Loucy (cell line): ENCODE measurements around the gene BRSK2.
A peak's percentile ranks its signal among the peaks of the same experiment; 100 is the strongest.

Source experiments
- H2AFZ ChIP-seq: fragments of 200-600 bp; sonication (generic); 2 replicates; pipeline ENCODE4 v1.6.0; 2016; ENCODE audit warnings: antibody characterized with exemption, mild to moderate bottlenecking, low read length, moderate library complexity
- H3F3A ChIP-seq: fragments of 200-600 bp; 2 replicates; pipeline ENCODE4 v1.6.0; 2016; ENCODE audit warnings: antibody characterized with exemption, low read depth, mild to moderate bottlenecking
- H3K27me3 ChIP-seq: fragments of 200-600 bp; sonication (generic); 2 replicates; pipeline ENCODE4 v1.6.1; 2014; ENCODE audit warnings: low read length, mild to moderate bottlenecking; ENCODE audit not compliant: insufficient read depth, poor library complexity, severe bottlenecking
- H3K36me3 ChIP-seq: fragments of 200-600 bp; sonication (generic); 2 replicates; pipeline ENCODE4 v1.6.1; 2016; ENCODE audit warnings: low read length; ENCODE audit not compliant: insufficient read depth
- H3K4me1 ChIP-seq: fragments of 200-600 bp; sonication (generic); 2 replicates; pipeline ENCODE4 v1.5.1; 2014; ENCODE audit warnings: low read length, mild to moderate bottlenecking; ENCODE audit not compliant: insufficient read depth, poor library complexity, severe bottlenecking
- H3K4me2 ChIP-seq: fragments of 200-600 bp; sonication (generic); 2 replicates; pipeline ENCODE4 v1.6.0; 2014; ENCODE audit warnings: antibody characterized with exemption, low read length, low read depth, mild to moderate bottlenecking; ENCODE audit not compliant: poor library complexity, severe bottlenecking
- H3K4me3 ChIP-seq: fragments of 200-600 bp; sonication (generic); 2 replicates; pipeline ENCODE4 v1.5.1; 2014; ENCODE audit warnings: low read length, mild to moderate bottlenecking, mixed read lengths; ENCODE audit not compliant: poor library complexity, severe bottlenecking
- H3K79me2 ChIP-seq: fragments of 200-600 bp; sonication (generic); 2 replicates; pipeline ENCODE4 v1.6.1; 2014; ENCODE audit warnings: low read length; ENCODE audit not compliant: insufficient read depth
- H3K9ac ChIP-seq: fragments of 200-600 bp; sonication (generic); 2 replicates; pipeline ENCODE4 v1.6.0; 2014; ENCODE audit warnings: mild to moderate bottlenecking, low read depth, low read length, moderate library complexity; ENCODE audit not compliant: poor library complexity, severe bottlenecking
- H3K9me2 ChIP-seq: fragments of 200-600 bp; sonication (generic); replicated peaks from 2 replicates; pipeline ENCODE4 v1.6.1; 2016; ENCODE audit warnings: low read depth, low read length, mixed read lengths
- H3K9me3 ChIP-seq: fragments of 200-600 bp; sonication (generic); 2 replicates; pipeline ENCODE4 v1.6.1; 2014; ENCODE audit warnings: mild to moderate bottlenecking, antibody characterized with exemption, low read length, low read depth; ENCODE audit not compliant: insufficient read depth
- H4K20me1 ChIP-seq: fragments of 200-600 bp; sonication (generic); 2 replicates; pipeline ENCODE4 v1.6.0; 2014; ENCODE audit warnings: antibody characterized with exemption, low read length, mild to moderate bottlenecking; ENCODE audit not compliant: insufficient read depth, poor library complexity, severe bottlenecking
- EZH2phosphoT487 ChIP-seq: fragments of 200-600 bp; IDR thresholded peaks from 2 replicates; pipeline ENCODE4 v1.6.1; 2018; ENCODE audit warnings: antibody characterized with exemption, mild to moderate bottlenecking, moderate library complexity, borderline replicate concordance
- TF ChIP-seq, protein P1 (sequence below): fragments of 200-600 bp; sonication (generic); conservative IDR thresholded peaks from 2 replicates; pipeline ENCODE4 v1.5.1; 2014; ENCODE audit warnings: mild to moderate bottlenecking, antibody characterized with exemption, low read length

Gene BRSK2

GRCh38 chr11:1478544-1478943, 88.8 kb downstream of the BRSK2 start:
- TF ChIP-seq, protein P1, sequence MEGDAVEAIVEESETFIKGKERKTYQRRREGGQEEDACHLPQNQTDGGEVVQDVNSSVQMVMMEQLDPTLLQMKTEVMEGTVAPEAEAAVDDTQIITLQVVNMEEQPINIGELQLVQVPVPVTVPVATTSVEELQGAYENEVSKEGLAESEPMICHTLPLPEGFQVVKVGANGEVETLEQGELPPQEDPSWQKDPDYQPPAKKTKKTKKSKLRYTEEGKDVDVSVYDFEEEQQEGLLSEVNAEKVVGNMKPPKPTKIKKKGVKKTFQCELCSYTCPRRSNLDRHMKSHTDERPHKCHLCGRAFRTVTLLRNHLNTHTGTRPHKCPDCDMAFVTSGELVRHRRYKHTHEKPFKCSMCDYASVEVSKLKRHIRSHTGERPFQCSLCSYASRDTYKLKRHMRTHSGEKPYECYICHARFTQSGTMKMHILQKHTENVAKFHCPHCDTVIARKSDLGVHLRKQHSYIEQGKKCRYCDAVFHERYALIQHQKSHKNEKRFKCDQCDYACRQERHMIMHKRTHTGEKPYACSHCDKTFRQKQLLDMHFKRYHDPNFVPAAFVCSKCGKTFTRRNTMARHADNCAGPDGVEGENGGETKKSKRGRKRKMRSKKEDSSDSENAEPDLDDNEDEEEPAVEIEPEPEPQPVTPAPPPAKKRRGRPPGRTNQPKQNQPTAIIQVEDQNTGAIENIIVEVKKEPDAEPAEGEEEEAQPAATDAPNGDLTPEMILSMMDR = no peak
- no peak for TF ChIP-seq EZH2phosphoT487
- Histone ChIP-seq H3K4me2 (peak overlapping the region; percentile 28), H3K4me1 (peaks cover 5% of the 10 kb centered on the region), H3K4me3 (no peak overlapping the region), H3K27me3 (no peaks in the 10 kb centered on the region), H3K9me3 (no peaks in the 10 kb centered on the region), H3K36me3 (peaks cover 49% of the 10 kb centered on the region; the same call in 1 of the 2 replicates), H2AFZ (no peak overlapping the region), H4K20me1 (no peaks in the 10 kb centered on the region), H3K9me2 (no peaks in the 10 kb centered on the region), H3F3A (no peaks in the 10 kb centered on the region), H3K79me2 (peaks cover 3% of the 10 kb centered on the region; the same call in 1 of the 2 replicates), H3K9ac (no peak overlapping the region)

GRCh38 chr11:1479006-1479677, 89.4 kb downstream of the BRSK2 start:
- Histone ChIP-seq H3K36me3 (peaks cover 49% of the 10 kb centered on the region; the same call in 1 of the 2 replicates), H3K79me2 (peaks cover 8% of the 10 kb centered on the region; the same call in 1 of the 2 replicates), H3K9me3 (no peaks in the 10 kb centered on the region), H3K4me1 (peaks cover 5% of the 10 kb centered on the region), H3K27me3 (no peaks in the 10 kb centered on the region), H3K4me2 (peak overlapping the region; percentile 28), H3K9ac (no peak overlapping the region), H3F3A (no peaks in the 10 kb centered on the region), H3K4me3 (no peak overlapping the region), H4K20me1 (no peaks in the 10 kb centered on the region), H3K9me2 (no peaks in the 10 kb centered on the region), H2AFZ (no peak overlapping the region)
- TF ChIP-seq EZH2phosphoT487 = no peak
- TF ChIP-seq, protein P1 = no peak

DNA sequence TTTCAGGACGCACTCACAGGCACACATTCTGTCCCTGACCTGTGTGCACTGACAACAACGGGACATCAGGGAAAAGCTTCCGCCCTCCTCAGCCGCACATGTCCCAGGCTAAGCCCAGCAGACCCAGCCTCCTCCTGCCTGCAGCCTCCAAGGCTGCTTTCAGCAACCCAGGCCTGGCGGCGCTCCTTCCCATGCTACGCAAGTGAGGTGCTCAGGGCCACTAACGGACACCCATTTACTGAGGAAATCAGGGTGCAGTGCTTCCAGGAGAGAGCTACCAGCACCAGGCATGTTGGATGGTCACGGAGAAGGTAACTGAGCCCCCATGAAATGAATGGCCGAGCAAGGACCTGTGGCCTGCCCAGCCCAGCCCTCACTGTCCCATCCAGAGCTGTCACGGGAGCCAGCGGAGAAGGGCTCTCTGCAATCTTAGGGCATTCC, 90.0 kb downstream of the BRSK2 start:
- Histone ChIP-seq H4K20me1 (no peaks in the 10 kb centered on the region), H3K9me3 (no peaks in the 10 kb centered on the region), H3K4me3 (no peak overlapping the region), H3K36me3 (peaks cover 45% of the 10 kb centered on the region; the same call in 1 of the 2 replicates), H3K27me3 (no peaks in the 10 kb centered on the region), H2AFZ (no peak overlapping the region), H3F3A (no peaks in the 10 kb centered on the region), H3K9ac (no peak overlapping the region), H3K9me2 (no peaks in the 10 kb centered on the region), H3K4me1 (peaks cover 5% of the 10 kb centered on the region), H3K79me2 (peaks cover 11% of the 10 kb centered on the region; the same call in 1 of the 2 replicates), H3K4me2 (no peak overlapping the region)
- TF ChIP-seq, protein P1 = no peak
- TF ChIP-seq EZH2phosphoT487 = no peak
